SJSA1 (cell line): Measurements from ENCODE around the gene BBS1. TPM values are rescaled to one million over a fixed set of nuclear protein-coding genes. Genes with fewer than 3 reads are reported as not detected.
"Not testable (repeated sequence)": the region's sequence is repeated elsewhere in the genome, so short reads cannot be mapped to it uniquely, and the experiment has no call there.

Experiments
- DNase-seq, 2 experiments: peaks; one replicate each; pipeline ENCODE4 v3.0.0-alpha.2; 2015 to 2020; ENCODE audit warnings: low spot score in 2 of 2, low read depth in 1 of 2
- H3K27ac ChIP-seq: fragments of 250-450 bp; sonication (Bioruptor Pico); 2 replicates; pipeline ENCODE4 v1.5.1; 2020; ENCODE audit warnings: mild to moderate bottlenecking, moderate library complexity
- H3K27me3 ChIP-seq: fragments of 250-450 bp; sonication (Bioruptor Pico); replicated peaks from 2 replicates; pipeline ENCODE4 v1.5.1; 2020; ENCODE audit warnings: mild to moderate bottlenecking, moderate library complexity
- H3K36me3 ChIP-seq: fragments of 250-450 bp; sonication (Bioruptor Pico); 2 replicates; pipeline ENCODE4 v1.5.1; 2020; ENCODE audit warnings: mild to moderate bottlenecking
- H3K4me1 ChIP-seq: fragments of 250-450 bp; sonication (Bioruptor Pico); replicated peaks from 2 replicates; pipeline ENCODE4 v1.6.1; 2021; ENCODE audit warnings: mild to moderate bottlenecking
- H3K4me3 ChIP-seq: fragments of 250-450 bp; sonication (Bioruptor Pico); 2 replicates; pipeline ENCODE4 v1.5.1; 2020; ENCODE audit warnings: mild to moderate bottlenecking
- H3K9me3 ChIP-seq: fragments of 250-450 bp; sonication (Bioruptor Pico); replicated peaks from 2 replicates; pipeline ENCODE4 v1.5.1; 2020; ENCODE audit warnings: mild to moderate bottlenecking
- total RNA-seq: library from RNA; depleted of rRNA; stranded (reverse); fragments of >200 nt; shearing (Covaris generic); gene quantifications from 2 replicates; pipeline ENCODE4 v1.2.3, GENCODE V29; 2014

The BBS1 gene
- total RNA-seq, 1 experiment from 2014 or later = 28.7 TPM

GRCh38 chr11:66524304-66525040 is 14.0 kb downstream of the BBS1 start:
- no peak for DNase-seq
- no peaks in the 10 kb centered on the region for H3K4me1 ChIP-seq
- H3K36me3 ChIP-seq = peaks cover 33% of the 10 kb centered on the region
- no peak overlapping the region for H3K4me3 ChIP-seq
- no peaks in the 10 kb centered on the region for H3K27me3 ChIP-seq
- H3K9me3 ChIP-seq = no peaks in the 10 kb centered on the region
- H3K27ac ChIP-seq = no peak overlapping the region

DNA sequence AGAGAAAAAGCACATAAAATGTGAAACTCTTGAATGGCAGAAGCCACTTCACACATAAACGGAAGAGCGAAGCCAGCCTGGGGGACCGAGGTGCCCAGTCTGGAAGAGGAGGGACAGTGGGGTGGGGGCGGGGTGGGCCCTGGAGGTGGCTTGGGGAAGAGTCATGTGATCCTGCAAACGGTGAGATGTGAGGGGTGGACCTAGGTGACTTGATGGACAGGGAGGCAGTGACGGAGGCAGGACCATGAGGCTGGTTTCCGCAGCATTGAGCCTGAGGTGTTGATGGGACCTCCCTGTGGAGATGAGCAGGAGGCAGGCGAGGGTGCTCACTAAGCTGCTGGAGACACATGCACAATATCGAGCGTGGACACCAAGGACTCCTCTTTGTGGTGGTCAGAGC is 18.6 kb downstream of the BBS1 start:
- Histone ChIP-seq H3K27ac (no peak overlapping the region), H3K27me3 (no peaks in the 10 kb centered on the region), H3K4me3 (no peak overlapping the region), H3K4me1 (no peaks in the 10 kb centered on the region), H3K9me3 (no peaks in the 10 kb centered on the region), H3K36me3 (0 out of 2 replicates have a peak, but pooled peaks cover 3% of the 10 kb centered on the region)
- no peak for DNase-seq

DNA sequence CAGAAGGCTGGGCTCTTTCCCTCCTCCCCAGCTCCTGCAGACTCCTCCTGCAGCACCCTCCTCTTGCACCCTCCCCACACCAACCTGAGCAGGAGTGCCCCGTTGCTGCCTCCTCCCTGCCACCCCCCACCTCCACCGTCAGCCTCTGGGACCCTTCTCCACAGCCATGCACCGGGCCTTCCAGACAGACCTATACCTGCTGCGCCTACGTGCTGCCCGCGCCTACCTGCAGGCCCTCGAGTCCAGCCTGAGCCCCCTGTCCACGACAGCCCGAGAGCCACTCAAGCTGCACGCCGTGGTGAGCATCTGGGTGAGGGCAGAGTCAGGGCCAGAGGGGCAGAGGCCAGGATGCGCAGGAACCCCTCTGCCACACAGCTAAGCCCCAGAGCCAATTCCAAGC is 19.2 kb downstream of the BBS1 start:
- Histone ChIP-seq H3K27me3 (no peaks in the 10 kb centered on the region), H3K27ac (no peak overlapping the region), H3K36me3 (0 out of 2 replicates have a peak, but pooled peaks cover 3% of the 10 kb centered on the region), H3K9me3 (no peaks in the 10 kb centered on the region), H3K4me3 (no peak overlapping the region), H3K4me1 (no peaks in the 10 kb centered on the region)
- no peak for DNase-seq

- Histone ChIP-seq H3K27me3 (no peaks in the 10 kb centered on the region), H3K4me1 (no peaks in the 10 kb centered on the region), H3K36me3 (0 out of 2 replicates have a peak, but pooled peaks cover 6% of the 10 kb centered on the region), H3K27ac (no peak overlapping the region), H3K4me3 (no peak overlapping the region), H3K9me3 (no peaks in the 10 kb centered on the region)
- DNase-seq = no peak
Measured at GRCh38 chr11:66530927-66531709, 20.7 kb downstream of the BBS1 start.

DNA sequence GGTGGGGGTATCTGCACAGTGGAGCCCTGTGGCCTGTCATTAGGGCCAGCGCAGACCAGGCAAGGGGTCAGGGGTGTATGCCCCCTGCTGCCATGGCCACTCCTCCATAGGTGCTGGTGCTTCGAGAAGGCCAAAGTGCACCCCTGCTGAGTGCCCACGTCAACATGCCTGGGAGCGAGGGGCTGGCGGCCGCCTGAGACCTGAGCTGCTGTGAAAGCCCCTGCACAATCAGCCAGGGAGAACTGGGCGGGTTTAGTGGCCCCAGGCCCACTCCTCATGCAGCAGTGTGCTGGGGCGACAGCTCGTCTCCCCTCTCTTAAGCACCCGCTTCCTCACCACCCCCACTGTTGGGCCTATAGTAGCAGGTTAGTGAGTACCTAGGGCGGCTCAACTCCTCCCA is 21.4 kb downstream of the BBS1 start:
- Histone ChIP-seq H3K27me3 (no peaks in the 10 kb centered on the region), H3K27ac (no peak overlapping the region), H3K9me3 (no peaks in the 10 kb centered on the region), H3K36me3 (peaks cover 6% of the 10 kb centered on the region; the same call in 1 of the 2 replicates), H3K4me3 (no peak overlapping the region), H3K4me1 (no peaks in the 10 kb centered on the region)
- DNase-seq = no peak

DNA sequence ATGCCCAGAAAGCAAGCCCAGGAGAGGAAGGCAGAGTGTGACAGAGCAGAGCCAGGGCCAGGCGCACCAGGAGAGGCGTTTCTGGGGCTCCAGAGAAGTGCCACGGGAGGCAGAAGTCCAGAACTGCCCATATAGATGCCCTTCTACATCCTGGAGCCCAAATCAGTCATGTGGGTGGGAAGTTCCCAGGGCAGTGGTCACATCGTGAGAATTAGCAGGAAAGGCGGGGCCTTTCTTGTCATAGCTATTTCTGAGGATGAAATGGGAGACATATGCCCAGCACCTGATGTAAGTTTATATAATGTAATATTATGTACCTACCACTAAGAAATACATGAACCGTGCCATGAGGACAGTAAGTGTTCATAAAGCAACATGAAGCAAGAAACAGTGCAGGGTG is 22.3 kb downstream of the BBS1 start:
- H3K4me3 ChIP-seq = no peak overlapping the region
- H3K27me3 ChIP-seq = no peaks in the 10 kb centered on the region
- no peak for DNase-seq
- H3K9me3 ChIP-seq = no peaks in the 10 kb centered on the region
- H3K4me1 ChIP-seq = no peaks in the 10 kb centered on the region
- peaks cover 6% of the 10 kb centered on the region; the same call in 1 of the 2 replicates for H3K36me3 ChIP-seq
- H3K27ac ChIP-seq = no peak overlapping the region

GRCh38 chr11:66539170-66539869 is 28.9 kb downstream of the BBS1 start:
- Histone ChIP-seq H3K27ac (no peak overlapping the region), H3K4me3 (no peak overlapping the region)
- no peak for DNase-seq

DNA sequence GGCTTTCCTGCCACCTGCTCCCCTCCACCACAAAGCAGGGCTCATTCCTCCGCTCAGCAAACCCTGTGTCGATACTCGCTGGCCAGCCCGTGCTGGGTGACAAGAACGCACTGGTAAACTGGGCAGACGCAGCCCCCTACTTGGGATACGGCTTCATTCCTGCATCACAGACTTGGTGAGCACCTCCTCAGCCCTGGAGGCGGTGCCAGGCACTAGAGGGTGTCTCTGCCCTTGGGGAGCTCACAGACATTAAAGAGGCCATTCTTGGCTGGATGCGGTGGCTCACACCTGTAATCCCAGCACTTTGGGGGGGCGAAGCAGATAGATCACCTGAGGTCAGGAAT is 29.4 kb downstream of the BBS1 start:
- H3K9me3 ChIP-seq = no peaks in the 10 kb centered on the region
- DNase-seq = no peak
- H3K36me3 ChIP-seq = peaks cover 19% of the 10 kb centered on the region
- no peak overlapping the region for H3K27ac ChIP-seq
- H3K4me1 ChIP-seq = no peaks in the 10 kb centered on the region
- no peaks in the 10 kb centered on the region for H3K27me3 ChIP-seq
- H3K4me3 ChIP-seq = no peak overlapping the region

More at GRCh38 chr11:66539170-66539869, 28.9 kb downstream of the BBS1 start:
- H3K36me3 ChIP-seq = peaks cover 21% of the 10 kb centered on the region
- H3K4me1 ChIP-seq = no peaks in the 10 kb centered on the region
- H3K27me3 ChIP-seq = no peaks in the 10 kb centered on the region
- H3K9me3 ChIP-seq = no peaks in the 10 kb centered on the region

DNA sequence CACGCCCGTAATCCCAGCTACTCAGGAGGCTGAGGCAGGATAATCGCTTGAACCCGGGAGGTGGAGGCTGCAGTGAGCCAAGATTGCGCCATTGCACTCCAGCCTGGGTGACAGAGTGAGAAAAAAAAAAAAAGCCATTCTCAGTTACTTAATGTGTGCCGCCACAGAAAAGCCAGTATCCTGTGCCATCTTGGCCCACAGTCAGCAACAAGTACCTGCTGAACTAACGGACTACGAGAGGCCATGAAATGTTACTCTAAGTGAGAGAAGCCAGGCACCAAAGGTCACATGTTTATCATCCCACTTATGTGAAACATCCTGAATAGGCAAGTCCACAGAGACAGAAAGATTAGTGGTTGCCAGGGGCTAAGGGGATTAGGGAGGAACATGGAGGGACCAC is 30.2 kb downstream of the BBS1 start:
- peaks cover 18% of the 10 kb centered on the region for H3K36me3 ChIP-seq
- DNase-seq, H3K4me1 ChIP-seq, H3K27ac ChIP-seq, H3K4me3 ChIP-seq, H3K9me3 ChIP-seq, H3K27me3 ChIP-seq: not testable (repeated sequence)

- no peaks in the 10 kb centered on the region for H3K27me3 ChIP-seq
- DNase-seq = no peak
- no peak overlapping the region for H3K4me3 ChIP-seq
- H3K4me1 ChIP-seq = peaks cover 9% of the 10 kb centered on the region
- H3K9me3 ChIP-seq = no peaks in the 10 kb centered on the region
- H3K36me3 ChIP-seq = peaks cover 18% of the 10 kb centered on the region
- no peak overlapping the region for H3K27ac ChIP-seq
Measured at GRCh38 chr11:66541892-66542291, 31.5 kb downstream of the BBS1 start.

DNA sequence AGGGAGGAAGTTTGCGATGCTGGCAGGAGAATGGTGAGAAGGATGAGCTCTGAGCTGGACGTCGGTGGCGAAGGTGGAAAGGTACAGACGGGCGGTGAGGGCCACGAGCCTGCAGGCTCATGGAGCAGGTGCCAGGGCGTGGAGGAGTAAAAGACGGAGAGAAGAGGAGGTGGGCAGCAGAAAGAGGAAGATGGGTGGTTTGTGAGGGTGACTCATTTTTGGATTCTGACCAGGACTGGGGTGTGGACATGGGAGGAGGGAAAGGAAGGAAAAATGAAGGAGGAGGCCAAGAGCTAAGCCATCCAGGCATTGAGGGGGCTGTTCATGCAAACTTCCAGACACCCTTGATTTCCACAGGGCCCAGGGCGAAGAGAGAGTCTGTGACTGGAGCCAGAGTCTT is 31.9 kb downstream of the BBS1 start:
- H3K36me3 ChIP-seq = peaks cover 18% of the 10 kb centered on the region
- no peaks in the 10 kb centered on the region for H3K9me3 ChIP-seq
- no peak overlapping the region for H3K4me3 ChIP-seq
- H3K27me3 ChIP-seq = no peaks in the 10 kb centered on the region
- H3K27ac ChIP-seq = no peak overlapping the region
- H3K4me1 ChIP-seq = peaks cover 9% of the 10 kb centered on the region
- DNase-seq = no peak

DNA sequence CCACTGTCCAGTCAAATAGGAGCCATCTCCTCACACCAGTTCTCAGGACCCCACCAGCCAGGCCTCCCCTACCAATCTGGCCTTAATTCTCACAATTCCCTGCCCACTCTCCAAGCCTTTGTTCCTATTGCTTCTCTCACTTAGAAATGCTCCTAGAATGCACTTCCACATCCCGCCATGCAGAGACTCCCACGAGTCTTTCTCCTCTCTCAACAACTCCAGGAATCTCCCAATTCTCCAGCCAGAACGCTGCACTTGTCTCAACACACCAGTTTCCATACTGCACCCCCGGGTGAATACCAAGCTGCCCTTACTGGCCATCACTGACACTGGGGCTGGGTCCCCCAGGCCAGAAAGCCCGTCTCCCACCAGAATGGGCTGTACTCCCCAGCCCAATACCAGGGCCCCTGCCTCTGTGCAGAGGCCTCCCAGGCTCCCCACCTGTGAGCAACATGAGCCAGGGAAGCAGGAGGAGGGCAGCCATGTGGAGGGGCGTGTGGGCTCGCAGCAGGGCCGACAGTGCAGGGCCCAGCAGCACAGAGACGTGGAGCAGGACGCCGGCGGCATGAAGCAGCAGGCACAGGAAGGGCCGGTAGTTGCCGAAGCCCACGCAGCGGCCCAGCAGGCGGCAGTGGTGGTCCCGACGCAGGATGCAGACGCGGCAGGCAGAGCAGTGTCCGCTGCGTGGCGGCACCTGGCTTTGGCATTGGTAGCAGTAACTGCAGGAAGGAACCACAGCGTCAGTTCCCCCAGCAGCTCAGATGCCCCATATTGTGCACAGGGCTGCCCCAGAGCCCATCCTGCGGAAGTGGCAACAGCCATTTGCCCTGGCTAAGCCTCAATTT is 33.0 kb downstream of the BBS1 start:
- H3K4me3 ChIP-seq = no peak overlapping the region
- no peak overlapping the region for H3K27ac ChIP-seq
- H3K9me3 ChIP-seq = no peaks in the 10 kb centered on the region
- DNase-seq = no peak
- H3K4me1 ChIP-seq = peaks cover 9% of the 10 kb centered on the region
- H3K27me3 ChIP-seq = no peaks in the 10 kb centered on the region
- H3K36me3 ChIP-seq = peaks cover 18% of the 10 kb centered on the region

DNA sequence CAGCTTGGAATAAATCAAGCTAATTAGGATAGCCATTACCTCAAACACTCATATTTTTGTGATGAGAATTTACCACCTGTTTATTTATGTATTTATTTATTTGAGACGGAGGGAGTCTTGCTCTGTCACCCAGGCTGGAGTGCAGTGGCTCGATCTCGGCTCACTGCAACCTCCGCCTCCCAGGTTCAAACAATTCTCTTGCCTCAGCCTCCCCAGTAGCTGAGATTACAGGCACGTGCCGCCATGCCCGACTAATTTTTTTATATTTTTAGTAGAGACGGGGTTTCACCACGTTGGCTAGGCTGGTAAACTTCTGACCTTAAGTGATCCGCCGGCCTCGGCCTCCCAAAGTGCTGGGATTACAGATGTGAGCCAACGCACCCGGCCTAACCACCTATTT is 34.5 kb downstream of the BBS1 start:
- not testable (repeated sequence) for H3K9me3 ChIP-seq, H3K27me3 ChIP-seq, H3K4me1 ChIP-seq, H3K36me3 ChIP-seq, DNase-seq, H3K27ac ChIP-seq
- peak overlapping the region; percentile 68 for H3K4me3 ChIP-seq
